ENCODE data around the gene GSTO2.

DNA sequence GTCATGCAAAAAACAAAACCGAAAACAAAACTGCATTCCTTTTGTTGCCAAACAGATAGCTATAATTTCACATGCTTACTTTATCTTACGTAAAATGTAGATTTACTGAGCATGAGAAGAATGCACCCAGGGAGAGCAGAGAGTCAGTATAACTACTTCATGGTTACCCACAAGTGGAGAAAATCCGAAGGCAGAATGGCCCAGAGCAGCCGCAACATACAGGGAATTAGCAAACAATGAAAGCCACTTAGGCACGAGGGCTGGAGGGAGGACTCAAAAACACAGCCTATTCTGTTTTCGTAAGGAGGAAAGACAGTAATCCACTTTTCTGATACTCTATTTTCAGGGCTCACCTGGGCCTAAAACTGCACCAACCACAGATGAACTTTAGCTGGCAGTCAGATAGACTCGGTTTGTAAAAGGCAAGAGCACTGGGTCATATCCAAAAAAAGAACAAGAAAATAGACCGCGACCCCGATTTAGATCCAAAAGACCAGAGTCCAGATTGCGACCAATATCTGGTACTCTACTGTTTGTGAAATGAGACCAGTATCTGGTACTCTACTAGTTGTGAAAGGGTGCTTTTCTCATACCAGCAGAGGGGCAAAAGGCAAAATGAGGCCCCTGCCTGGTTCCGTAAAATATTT is 68.0 kb downstream of the GSTO2 start:
- TF ChIP-seq, protein P1, sequence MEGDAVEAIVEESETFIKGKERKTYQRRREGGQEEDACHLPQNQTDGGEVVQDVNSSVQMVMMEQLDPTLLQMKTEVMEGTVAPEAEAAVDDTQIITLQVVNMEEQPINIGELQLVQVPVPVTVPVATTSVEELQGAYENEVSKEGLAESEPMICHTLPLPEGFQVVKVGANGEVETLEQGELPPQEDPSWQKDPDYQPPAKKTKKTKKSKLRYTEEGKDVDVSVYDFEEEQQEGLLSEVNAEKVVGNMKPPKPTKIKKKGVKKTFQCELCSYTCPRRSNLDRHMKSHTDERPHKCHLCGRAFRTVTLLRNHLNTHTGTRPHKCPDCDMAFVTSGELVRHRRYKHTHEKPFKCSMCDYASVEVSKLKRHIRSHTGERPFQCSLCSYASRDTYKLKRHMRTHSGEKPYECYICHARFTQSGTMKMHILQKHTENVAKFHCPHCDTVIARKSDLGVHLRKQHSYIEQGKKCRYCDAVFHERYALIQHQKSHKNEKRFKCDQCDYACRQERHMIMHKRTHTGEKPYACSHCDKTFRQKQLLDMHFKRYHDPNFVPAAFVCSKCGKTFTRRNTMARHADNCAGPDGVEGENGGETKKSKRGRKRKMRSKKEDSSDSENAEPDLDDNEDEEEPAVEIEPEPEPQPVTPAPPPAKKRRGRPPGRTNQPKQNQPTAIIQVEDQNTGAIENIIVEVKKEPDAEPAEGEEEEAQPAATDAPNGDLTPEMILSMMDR (conservative IDR thresholded peaks at IDR 0.05; ENCODE audit: low read length) = no peak
- TF ChIP-seq EZH2phosphoT487 (IDR thresholded peaks at IDR 0.05; ENCODE audit: borderline replicate concordance, low read depth, low read length) = no peak
